ENCODE data around the gene PHYHD1.

Gene PHYHD1

DNA sequence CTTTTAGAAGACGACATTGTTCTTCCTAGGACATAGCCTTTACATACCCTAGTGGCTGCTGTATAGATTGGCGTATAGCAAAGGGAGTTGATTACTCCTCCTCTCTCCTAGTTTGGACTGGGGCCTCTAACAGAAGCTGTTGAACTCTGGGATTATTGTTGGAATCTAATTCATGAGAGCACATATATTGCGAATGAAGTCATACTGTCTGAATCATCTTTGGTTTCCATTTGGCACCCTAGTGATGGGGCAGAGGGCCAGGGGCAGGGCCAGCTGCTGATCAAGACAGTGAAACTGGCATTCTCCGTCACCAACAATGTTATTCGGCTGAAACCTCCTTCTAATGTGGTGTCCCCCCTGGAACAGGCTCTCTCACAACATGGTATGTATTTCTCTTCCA, 67.0 kb downstream of the PHYHD1 start:
- no peak for DNase-seq

Data from stimulated activated naive CD4-positive, alpha-beta T cell treated with Interleukin-2 at 50 U/mL for 16 hours (primary cell).